Vagina (tissue), 2 donors: ENCODE measurements around the gene SCO2. TPM values are rescaled to one million over a fixed set of nuclear protein-coding genes. Genes with fewer than 3 reads are reported as not detected.

Experiments
- DNase-seq, 2 donors: peaks; one replicate each; pipeline ENCODE4 v3.0.0-alpha.2; 2017; ENCODE audit errors: extremely low spot score in 2 of 2
- H3K27ac ChIP-seq: fragments of 200-600 bp; sonication (generic); one replicate; pipeline ENCODE4 v1.5.1; 2019
- H3K27me3 ChIP-seq: fragments of 200-600 bp; sonication (generic); one replicate; pipeline ENCODE4 v1.5.1; 2019
- H3K36me3 ChIP-seq, 2 donors: fragments of 200-600 bp; sonication (generic); one replicate each; pipeline ENCODE4 v1.5.1; 2017 to 2019
- H3K4me1 ChIP-seq: fragments of 200-600 bp; sonication (generic); one replicate; pipeline ENCODE4 v1.5.1; 2019
- H3K4me3 ChIP-seq, 2 donors: fragments of 200-600 bp; sonication (generic); 1 replicate in 1 of 2; 2 replicates in 1 of 2; pipeline ENCODE4 v1.5.1; 2016 to 2019
- H3K9me3 ChIP-seq: fragments of 200-600 bp; sonication (generic); one replicate; pipeline ENCODE4 v1.5.1; 2019
- POLR2A ChIP-seq, 2 donors: fragments of 450-650 bp; IDR thresholded peaks; one replicate each; pipeline ENCODE4 v1.6.1; 2017; ENCODE audit warnings: antibody characterized with exemption in 2 of 2, mild to moderate bottlenecking in 2 of 2, moderate library complexity in 2 of 2
- POLR2AphosphoS5 ChIP-seq, 2 donors: sonication (generic); formaldehyde crosslinking; IDR thresholded peaks; one replicate each; pipeline ENCODE4 v1.9.0; 2017; ENCODE audit warnings: antibody characterized with exemption in 2 of 2, mild to moderate bottlenecking in 2 of 2, low read depth in 1 of 2; ENCODE audit not compliant: insufficient read depth in 1 of 2
- intact Hi-C: fragments of 100-400 bp; cut with DNase I; formaldehyde crosslinking; loops from one replicate; pipeline ENCODE4 v1.15.1; 2023
- total RNA-seq: library from RNA; depleted of rRNA; stranded (reverse); fragments of >200 nt; gene quantifications from one replicate; pipeline ENCODE4 v1.2.3, GENCODE V29; 2016
- TF ChIP-seq, protein P1 (sequence below), 3 experiments: fragments of 450-650 bp in 2 of 3; fragments of 200-600 bp in 1 of 3; sonication (generic) in 1 of 3; IDR thresholded peaks; one replicate each; pipeline ENCODE4 v1.5.1; 2017 to 2019; ENCODE audit warnings: antibody characterized with exemption in 3 of 3, mild to moderate bottlenecking in 2 of 3, moderate library complexity in 2 of 3

The SCO2 gene
- total RNA-seq, 1 donor from 2014 or later, result 25.0 TPM

DNA sequence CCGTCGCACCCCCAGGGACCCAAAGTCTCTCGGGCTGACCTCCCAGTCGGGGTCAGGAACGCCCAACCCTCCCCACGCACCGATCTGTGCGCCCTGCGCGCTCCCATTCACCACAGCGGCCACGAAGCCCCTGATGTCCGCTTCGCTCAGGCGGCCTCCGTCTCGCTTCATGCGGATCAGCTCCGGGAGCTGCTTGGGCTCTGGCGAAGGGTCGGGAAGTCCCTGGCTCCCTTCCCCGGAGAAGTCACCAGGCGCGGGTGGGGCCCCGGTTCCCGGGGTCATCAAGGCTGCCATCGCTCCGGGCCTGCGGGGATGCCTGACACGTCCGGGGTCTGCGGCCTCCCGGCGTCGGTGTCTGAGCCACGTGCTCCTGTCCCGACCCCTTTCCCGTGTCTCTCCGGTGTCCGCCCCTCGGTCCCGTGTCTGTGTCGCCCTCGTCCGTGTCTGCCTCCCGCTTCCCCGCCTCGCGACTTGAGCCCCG lies 4.1 kb upstream of the SCO2 start:
- H3K27ac ChIP-seq, result peak overlapping the region; percentile 96
- H3K9me3 ChIP-seq, result no peaks in the 10 kb centered on the region
- H3K4me3 ChIP-seq, result peak overlapping the region; percentile 58 to 60
- H3K27me3 ChIP-seq, result no peaks in the 10 kb centered on the region
- H3K36me3 ChIP-seq, result no peaks in the 10 kb centered on the region
- intact Hi-C loops, result loop anchor here (5.0 to 10.0 kb wide), 2 partner anchors 53 to 265 kb away; partner anchors contain the start of genes CHKB and MAPK12
- H3K4me1 ChIP-seq, result peaks cover 54% of the 10 kb centered on the region
- TF ChIP-seq, protein P1, sequence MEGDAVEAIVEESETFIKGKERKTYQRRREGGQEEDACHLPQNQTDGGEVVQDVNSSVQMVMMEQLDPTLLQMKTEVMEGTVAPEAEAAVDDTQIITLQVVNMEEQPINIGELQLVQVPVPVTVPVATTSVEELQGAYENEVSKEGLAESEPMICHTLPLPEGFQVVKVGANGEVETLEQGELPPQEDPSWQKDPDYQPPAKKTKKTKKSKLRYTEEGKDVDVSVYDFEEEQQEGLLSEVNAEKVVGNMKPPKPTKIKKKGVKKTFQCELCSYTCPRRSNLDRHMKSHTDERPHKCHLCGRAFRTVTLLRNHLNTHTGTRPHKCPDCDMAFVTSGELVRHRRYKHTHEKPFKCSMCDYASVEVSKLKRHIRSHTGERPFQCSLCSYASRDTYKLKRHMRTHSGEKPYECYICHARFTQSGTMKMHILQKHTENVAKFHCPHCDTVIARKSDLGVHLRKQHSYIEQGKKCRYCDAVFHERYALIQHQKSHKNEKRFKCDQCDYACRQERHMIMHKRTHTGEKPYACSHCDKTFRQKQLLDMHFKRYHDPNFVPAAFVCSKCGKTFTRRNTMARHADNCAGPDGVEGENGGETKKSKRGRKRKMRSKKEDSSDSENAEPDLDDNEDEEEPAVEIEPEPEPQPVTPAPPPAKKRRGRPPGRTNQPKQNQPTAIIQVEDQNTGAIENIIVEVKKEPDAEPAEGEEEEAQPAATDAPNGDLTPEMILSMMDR (IDR thresholded peaks at IDR 0.05), result no peak
- TF ChIP-seq POLR2A (IDR thresholded peaks at IDR 0.05) (no peak), POLR2AphosphoS5 (IDR thresholded peaks at IDR 0.05; ENCODE audit: insufficient read depth in 1 of 2, low read depth in 1 of 2) (peak in 1 of 2 donors; percentile 50)
- DNase-seq, result no peak

GRCh38 chr22:50528682-50529415 lies 3.5 kb upstream of the SCO2 start:
- Histone ChIP-seq H3K36me3 (peaks cover 0 to 1% of the 10 kb centered on the region in 2 donors), H3K4me1 (peaks cover 60% of the 10 kb centered on the region), H3K4me3 (peak overlapping the region; percentile 58 to 60), H3K27ac (peak overlapping the region; percentile 96), H3K9me3 (no peaks in the 10 kb centered on the region), H3K27me3 (no peaks in the 10 kb centered on the region)
- no peak for DNase-seq
- intact Hi-C loops, result loop anchor here (5.0 to 10.0 kb wide), 2 partner anchors 53 to 264 kb away; partner anchors contain the start of genes CHKB and MAPK12
- TF ChIP-seq POLR2A (IDR thresholded peaks at IDR 0.05), result no peak
- TF ChIP-seq, protein P1 (IDR thresholded peaks at IDR 0.05), result no peak
- no peak for TF ChIP-seq POLR2AphosphoS5 (IDR thresholded peaks at IDR 0.05; ENCODE audit: insufficient read depth in 1 of 2, low read depth in 1 of 2)

GRCh38 chr22:50527921-50528681 lies 2.7 kb upstream of the SCO2 start:
- H3K27me3 ChIP-seq, result no peaks in the 10 kb centered on the region
- H3K36me3 ChIP-seq, result peaks cover 0 to 9% of the 10 kb centered on the region in 2 donors
- DNase-seq, result no peak
- intact Hi-C loops, result loop anchor here (5.0 to 10.0 kb wide), 2 partner anchors 54 to 263 kb away; partner anchors contain the start of genes CHKB and MAPK12
- peak overlapping the region; percentile 96 for H3K27ac ChIP-seq
- H3K4me3 ChIP-seq, result no peak overlapping the region
- H3K4me1 ChIP-seq, result peaks cover 66% of the 10 kb centered on the region
- H3K9me3 ChIP-seq, result no peaks in the 10 kb centered on the region
- TF ChIP-seq, protein P1 (IDR thresholded peaks at IDR 0.05), result no peak
- no peak for TF ChIP-seq POLR2A (IDR thresholded peaks at IDR 0.05)
- no peak for TF ChIP-seq POLR2AphosphoS5 (IDR thresholded peaks at IDR 0.05; ENCODE audit: insufficient read depth in 1 of 2, low read depth in 1 of 2)

GRCh38 chr22:50526834-50527801 lies 1.7 kb upstream of the SCO2 start:
- intact Hi-C loops, result loop anchor here (5.0 to 10.0 kb wide), 2 partner anchors 55 to 262 kb away; partner anchors contain the start of genes CHKB and MAPK12
- no peak for TF ChIP-seq POLR2A (IDR thresholded peaks at IDR 0.05)
- TF ChIP-seq POLR2AphosphoS5 (IDR thresholded peaks at IDR 0.05; ENCODE audit: insufficient read depth in 1 of 2, low read depth in 1 of 2), result peak in 1 of 2 donors; percentile 60
- peak overlapping the region; percentile 92 for H3K27ac ChIP-seq
- peak overlapping the region; percentile 61 to 84 for H3K4me3 ChIP-seq
- H3K9me3 ChIP-seq, result no peaks in the 10 kb centered on the region
- peaks cover 63% of the 10 kb centered on the region for H3K4me1 ChIP-seq
- peaks cover 0 to 18% of the 10 kb centered on the region in 2 donors for H3K36me3 ChIP-seq
- no peaks in the 10 kb centered on the region for H3K27me3 ChIP-seq
- DNase-seq, result no peak
